ENCODE results near the gene PEX7.

GRCh38 chr6:136887953-136888352, 65.6 kb downstream of the PEX7 start:
- TF ChIP-seq EP300 (IDR thresholded peaks at IDR 0.05; ENCODE audit: borderline replicate concordance) (no peak), TCF12 (IDR thresholded peaks at IDR 0.05; ENCODE audit: low read depth) (no peak), CREB1 (IDR thresholded peaks at IDR 0.05; ENCODE audit: low read depth) (no peak), REST (IDR thresholded peaks at IDR 0.05; ENCODE audit: low read depth) (no peak), YY1 (IDR thresholded peaks at IDR 0.05; ENCODE audit: low read depth) (no peak), TEAD4 (IDR thresholded peaks at IDR 0.05) (no peak), RAD21 (IDR thresholded peaks at IDR 0.05; ENCODE audit: low read depth) (no peak), EGR1 (IDR thresholded peaks at IDR 0.05) (no peak), TAF1 (IDR thresholded peaks at IDR 0.05; ENCODE audit: low read depth) (no peak), NFIC (IDR thresholded peaks at IDR 0.05) (no peak), USF1 (IDR thresholded peaks at IDR 0.05) (no peak), ZBTB7A (IDR thresholded peaks at IDR 0.05; ENCODE audit: low read depth) (no peak)
- TF ChIP-seq, protein P1, sequence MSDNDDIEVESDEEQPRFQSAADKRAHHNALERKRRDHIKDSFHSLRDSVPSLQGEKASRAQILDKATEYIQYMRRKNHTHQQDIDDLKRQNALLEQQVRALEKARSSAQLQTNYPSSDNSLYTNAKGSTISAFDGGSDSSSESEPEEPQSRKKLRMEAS (IDR thresholded peaks at IDR 0.05) = no peak
